ENCODE results near the gene FLAD1.

FLAD1 gene

DNA sequence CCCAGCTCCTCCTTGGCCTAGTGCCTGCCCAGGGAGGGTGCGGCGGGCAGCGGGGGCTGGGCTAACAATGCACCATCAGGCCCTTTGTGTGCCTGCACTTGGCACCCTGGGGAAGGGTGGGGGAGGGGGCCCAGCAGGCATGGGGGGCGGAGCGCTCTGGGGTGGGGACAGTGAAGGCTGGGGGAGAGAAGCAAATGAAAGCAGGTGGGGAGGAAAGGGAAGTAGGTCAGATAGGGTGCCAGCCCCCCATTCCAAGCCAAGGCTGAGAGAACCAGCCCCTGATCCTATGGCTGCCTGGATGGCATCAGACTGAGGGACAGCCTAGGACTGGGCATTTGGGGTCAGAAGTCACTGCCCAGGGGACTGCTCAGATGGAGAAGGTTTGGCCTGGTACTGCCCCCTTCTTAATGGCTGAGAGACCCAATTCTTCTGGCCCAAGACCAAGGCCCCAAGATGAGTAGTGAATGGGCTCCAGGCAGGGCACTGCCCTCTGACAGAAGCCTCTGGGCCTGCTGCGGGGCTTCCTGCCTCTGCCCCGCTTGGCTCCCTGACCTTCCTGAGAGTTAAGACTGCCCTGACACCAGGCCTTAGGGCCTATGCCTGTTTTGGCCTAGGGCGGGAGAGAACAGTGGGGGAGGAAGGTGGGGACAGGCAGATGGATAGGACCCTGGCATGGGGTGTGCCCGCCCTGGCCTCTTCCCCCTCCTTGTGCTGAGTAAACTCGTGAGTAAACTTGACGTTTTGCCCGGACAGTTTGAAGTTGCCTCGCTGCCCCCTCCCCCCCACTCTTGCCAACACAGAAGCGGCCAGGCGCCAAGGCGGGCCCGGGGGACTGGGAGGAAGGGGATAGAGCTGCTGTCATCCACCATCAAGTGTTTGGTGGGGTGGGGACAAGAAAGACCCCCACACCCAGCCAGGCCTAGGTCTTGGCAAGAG lies 22.2 kb downstream of the FLAD1 start:
- no peak for DNase-seq (ENCODE audit: low read depth)
- no peak overlapping the region for H3K4me3 ChIP-seq (ENCODE audit: control insufficient read depth, low read depth, low read length)
- TF ChIP-seq, protein P1, sequence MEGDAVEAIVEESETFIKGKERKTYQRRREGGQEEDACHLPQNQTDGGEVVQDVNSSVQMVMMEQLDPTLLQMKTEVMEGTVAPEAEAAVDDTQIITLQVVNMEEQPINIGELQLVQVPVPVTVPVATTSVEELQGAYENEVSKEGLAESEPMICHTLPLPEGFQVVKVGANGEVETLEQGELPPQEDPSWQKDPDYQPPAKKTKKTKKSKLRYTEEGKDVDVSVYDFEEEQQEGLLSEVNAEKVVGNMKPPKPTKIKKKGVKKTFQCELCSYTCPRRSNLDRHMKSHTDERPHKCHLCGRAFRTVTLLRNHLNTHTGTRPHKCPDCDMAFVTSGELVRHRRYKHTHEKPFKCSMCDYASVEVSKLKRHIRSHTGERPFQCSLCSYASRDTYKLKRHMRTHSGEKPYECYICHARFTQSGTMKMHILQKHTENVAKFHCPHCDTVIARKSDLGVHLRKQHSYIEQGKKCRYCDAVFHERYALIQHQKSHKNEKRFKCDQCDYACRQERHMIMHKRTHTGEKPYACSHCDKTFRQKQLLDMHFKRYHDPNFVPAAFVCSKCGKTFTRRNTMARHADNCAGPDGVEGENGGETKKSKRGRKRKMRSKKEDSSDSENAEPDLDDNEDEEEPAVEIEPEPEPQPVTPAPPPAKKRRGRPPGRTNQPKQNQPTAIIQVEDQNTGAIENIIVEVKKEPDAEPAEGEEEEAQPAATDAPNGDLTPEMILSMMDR (conservative IDR thresholded peaks at IDR 0.05; ENCODE audit: control insufficient read depth, insufficient read depth, low read depth, low read length), result no peak

GRCh38 chr1:155006601-155007101 lies 23.5 kb downstream of the FLAD1 start:
- no peak for DNase-seq (ENCODE audit: low read depth)
- TF ChIP-seq, protein P1 (conservative IDR thresholded peaks at IDR 0.05; ENCODE audit: control insufficient read depth, insufficient read depth, low read depth, low read length), result no peak
- no peak overlapping the region for H3K4me3 ChIP-seq (ENCODE audit: control insufficient read depth, low read depth, low read length)

DNA sequence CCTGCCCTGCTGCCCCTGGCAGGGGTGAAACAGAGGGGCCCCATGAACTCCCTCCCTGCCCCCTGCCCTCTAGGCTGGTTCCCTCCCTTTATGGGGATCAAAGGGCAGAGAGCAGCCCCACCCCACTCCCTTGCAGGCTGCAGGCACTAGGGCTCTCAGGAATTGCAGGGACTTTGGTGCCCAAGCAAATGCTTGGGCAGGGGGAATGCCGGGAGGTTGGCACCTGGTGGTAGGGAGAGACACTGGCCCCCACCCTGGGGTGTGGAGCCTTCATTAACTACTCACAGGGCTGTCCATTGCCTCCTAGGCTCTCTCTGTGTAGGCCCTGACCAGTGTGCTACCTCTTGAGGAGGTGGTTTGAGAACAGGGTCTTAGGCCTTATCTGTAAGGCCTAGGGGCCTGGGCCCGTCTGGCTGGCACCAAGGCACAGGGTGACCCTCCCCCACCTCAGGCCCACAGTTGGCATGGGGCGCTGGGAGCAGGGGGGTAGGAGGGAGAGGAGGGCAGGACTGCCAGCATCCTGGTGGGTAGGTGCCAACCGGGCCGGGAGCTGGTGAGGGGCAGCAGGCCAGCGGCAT lies 24.2 kb downstream of the FLAD1 start:
- TF ChIP-seq, protein P1 (conservative IDR thresholded peaks at IDR 0.05; ENCODE audit: control insufficient read depth, insufficient read depth, low read depth, low read length), result no peak
- DNase-seq (ENCODE audit: low read depth), result no peak
- no peak overlapping the region for H3K4me3 ChIP-seq (ENCODE audit: control insufficient read depth, low read depth, low read length)

DNA sequence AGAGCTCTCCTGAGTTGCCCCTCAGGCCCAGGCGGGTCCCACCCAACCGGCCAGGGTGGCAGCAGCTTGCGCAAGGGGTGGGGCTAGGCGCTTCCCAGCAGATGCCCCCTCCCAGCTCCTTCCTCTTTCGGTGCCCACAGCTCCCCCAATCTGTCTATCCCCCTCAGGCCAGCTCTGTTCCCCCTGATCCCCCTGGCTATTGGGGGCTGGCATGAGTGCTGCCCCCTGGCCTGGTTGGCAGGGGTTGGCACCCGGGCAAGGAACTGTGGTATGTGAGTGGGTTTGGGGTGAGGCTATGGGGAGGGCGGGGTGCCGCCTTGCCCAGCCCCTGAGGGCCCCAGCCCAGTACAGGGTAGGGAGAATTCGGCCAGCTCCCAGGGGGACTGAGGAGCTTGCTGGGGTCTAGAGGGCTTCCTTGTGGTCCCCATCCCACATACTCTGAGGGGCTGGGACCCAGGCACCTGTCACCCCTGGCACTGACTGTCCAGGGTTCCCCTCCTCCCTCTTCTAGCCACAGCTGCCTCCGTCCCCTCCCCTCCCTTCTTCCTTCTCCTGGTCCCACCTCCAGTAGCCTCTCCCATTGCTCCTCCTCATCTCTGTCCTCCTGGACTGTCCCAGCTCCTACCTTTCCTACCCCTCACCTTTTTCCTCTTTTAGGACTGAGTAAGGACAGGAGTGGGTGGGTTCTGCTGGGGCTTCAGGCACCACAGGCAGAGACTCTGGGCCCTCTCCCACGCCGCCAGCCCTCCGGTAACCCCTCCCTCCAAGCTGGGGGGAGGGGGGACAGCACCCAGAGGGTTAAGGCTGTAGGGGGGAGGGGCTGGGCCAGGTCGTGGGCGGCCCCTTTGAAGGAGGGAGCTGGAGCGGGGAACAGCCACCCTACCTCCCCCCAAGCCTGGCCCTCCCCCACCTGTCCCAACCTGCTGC lies 25.1 kb downstream of the FLAD1 start:
- TF ChIP-seq, protein P1 (conservative IDR thresholded peaks at IDR 0.05; ENCODE audit: control insufficient read depth, insufficient read depth, low read depth, low read length), result no peak
- no peak for DNase-seq (ENCODE audit: low read depth)
- no peak overlapping the region for H3K4me3 ChIP-seq (ENCODE audit: control insufficient read depth, low read depth, low read length)

GRCh38 chr1:155009221-155009711 lies 26.1 kb downstream of the FLAD1 start:
- DNase-seq (ENCODE audit: low read depth), result no peak
- TF ChIP-seq, protein P1 (conservative IDR thresholded peaks at IDR 0.05; ENCODE audit: control insufficient read depth, insufficient read depth, low read depth, low read length), result no peak
- no peak overlapping the region for H3K4me3 ChIP-seq (ENCODE audit: control insufficient read depth, low read depth, low read length)

DNA sequence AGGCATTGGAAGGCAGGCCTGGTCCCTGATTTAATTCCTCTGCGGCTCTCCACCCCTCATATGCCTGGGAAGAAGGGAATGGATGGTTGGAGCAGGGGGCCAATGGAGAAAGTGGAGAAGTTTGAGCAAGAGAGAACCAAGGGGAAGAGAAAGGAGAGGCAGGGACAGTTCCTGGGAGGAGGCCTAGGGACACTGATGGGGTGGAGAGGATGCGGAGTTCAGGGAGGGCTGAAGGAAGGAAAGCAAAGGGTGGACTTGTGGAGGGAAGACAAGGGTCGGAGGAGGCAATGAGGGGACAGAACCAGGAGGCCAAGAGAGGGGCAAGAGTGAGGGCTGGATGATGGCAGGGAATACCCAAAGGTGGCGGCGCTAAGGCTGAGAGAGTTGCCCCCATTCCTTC lies 26.6 kb downstream of the FLAD1 start:
- TF ChIP-seq, protein P1 (conservative IDR thresholded peaks at IDR 0.05; ENCODE audit: control insufficient read depth, insufficient read depth, low read depth, low read length), result no peak
- no peak for DNase-seq (ENCODE audit: low read depth)
- H3K4me3 ChIP-seq (ENCODE audit: control insufficient read depth, low read depth, low read length), result no peak overlapping the region
